A549 (cell line): Measurements from ENCODE around the gene ZNF830. TPM values are rescaled to one million over a fixed set of nuclear protein-coding genes. Genes with fewer than 3 reads are reported as not detected.

Source experiments
- ATAC-seq, 2 experiments: fragments of 200-7000 bp in 1 of 2; fragments of >200 bp in 1 of 2; cut with Nextera tagmentation in 1 of 2; cut with Tn5 transposase in 1 of 2; 3 replicates each; pipeline versions ENCODE4 v1.8.0 to v1.9.1; 2018 to 2020; ENCODE audit warnings: mild to moderate bottlenecking in 1 of 2, moderate library complexity in 1 of 2
- CTCF ChIA-PET: fragments of 300-600 bp; sonication (Branson Sonifier 250); formaldehyde crosslinking; extraction: SDS; loops from one replicate; lab custom pipeline; 2021; ENCODE audit warnings: antibody characterized with exemption, inconsistent platforms; lab: Yijun Ruan, JAX
- POLR2A ChIA-PET: fragments of 350-600 bp; formaldehyde crosslinking; extraction: SDS; loops from one replicate; lab custom pipeline; 2021; ENCODE audit warnings: antibody characterized with exemption, inconsistent platforms; lab: Yijun Ruan, JAX
- DNase-seq, 2 experiments: peaks; one replicate each; pipeline versions ENCODE4 v3.0.0 to v3.0.0-alpha.2; 2011 to 2016; ENCODE audit warnings: low read depth in 1 of 2, low spot score in 1 of 2
- FAIRE-seq: peaks from 2 replicates; lab custom pipeline; 2011; peaks lifted over from hg19 to GRCh38; lab: Jason Lieb, UNC
- H3K27ac ChIP-seq, 2 experiments: fragments of >200 bp; sonication (Bioruptor Twin); formaldehyde crosslinking; 3 replicates each; pipeline ENCODE4 v1.5.1; 2016 to 2017
- H3K4me1 ChIP-seq: fragments of >200 bp; sonication (Bioruptor Twin); formaldehyde crosslinking; 3 replicates; pipeline ENCODE4 v1.6.1; 2016
- H3K4me2 ChIP-seq: fragments of >200 bp; sonication (Bioruptor Twin); formaldehyde crosslinking; 3 replicates; pipeline ENCODE4 v1.6.1; 2016
- H3K4me3 ChIP-seq: fragments of >200 bp; sonication (Bioruptor Twin); formaldehyde crosslinking; 3 replicates; pipeline ENCODE4 v1.5.1; 2016
- H3K9me3 ChIP-seq: fragments of >200 bp; sonication (Bioruptor Twin); formaldehyde crosslinking; 3 replicates; pipeline ENCODE4 v1.6.1; 2016
- BCL3 ChIP-seq: fragments of >200 bp; sonication (Bioruptor Twin); formaldehyde crosslinking; IDR thresholded peaks from 3 replicates; pipeline ENCODE4 v1.6.1; 2016
- CBX2 ChIP-seq: fragments of 200-600 bp; sonication (generic); IDR thresholded peaks from 2 replicates; pipeline ENCODE4 v1.6.1; 2016; ENCODE audit warnings: low read depth, mild to moderate bottlenecking, borderline replicate concordance
- CHD2 ChIP-seq: fragments of 150-350 bp; IDR thresholded peaks from 2 replicates; pipeline ENCODE4 v1.6.1; 2014; ENCODE audit warnings: low read length; ENCODE audit not compliant: partially characterized antibody
- CTCF ChIP-seq: fragments of >200 bp; sonication (Bioruptor Twin); formaldehyde crosslinking; IDR thresholded peaks from 3 replicates; pipeline ENCODE4 v1.5.1; 2016
- EHF ChIP-seq: fragments of 250-450 bp; sonication (Bioruptor Pico); IDR thresholded peaks from 2 replicates; pipeline ENCODE4 v1.5.0; 2020; ENCODE audit warnings: mild to moderate bottlenecking
- FOXS1 ChIP-seq: fragments of 250-450 bp; sonication (Bioruptor Pico); IDR thresholded peaks from 2 replicates; pipeline ENCODE4 v1.5.0; 2020; ENCODE audit warnings: mild to moderate bottlenecking, moderate library complexity
- HOXB13 ChIP-seq: fragments of 250-450 bp; sonication (Bioruptor Pico); IDR thresholded peaks from 2 replicates; pipeline ENCODE4 v1.5.0; 2020; ENCODE audit warnings: low read depth, mild to moderate bottlenecking, moderate library complexity
- JUN ChIP-seq, 2 experiments: fragments of >200 bp; sonication (Bioruptor Twin); formaldehyde crosslinking; IDR thresholded peaks; 2 replicates in 1 of 2; 3 replicates in 1 of 2; pipeline ENCODE4 v1.6.1; 2016 to 2017
- JUNB ChIP-seq: fragments of >200 bp; sonication (Bioruptor Twin); formaldehyde crosslinking; IDR thresholded peaks from 2 replicates; pipeline ENCODE4 v1.6.1; 2016
- MYC ChIP-seq: IDR thresholded peaks from 2 replicates; pipeline ENCODE4 v1.6.1; 2012; ENCODE audit warnings: mild to moderate bottlenecking, inconsistent platforms, low read length, improper control_type of control experiment, borderline replicate concordance
- NFE2L2 ChIP-seq: fragments of 150-350 bp; conservative IDR thresholded peaks from 2 replicates; pipeline ENCODE4 v1.6.1; 2014; ENCODE audit warnings: low read length
- NR3C1 ChIP-seq: fragments of >200 bp; sonication (Bioruptor Twin); formaldehyde crosslinking; IDR thresholded peaks from 3 replicates; pipeline ENCODE4 v1.6.1; 2017
- PHF8 ChIP-seq: fragments of 200-600 bp; sonication (generic); IDR thresholded peaks from 2 replicates; pipeline ENCODE4 v1.6.1; 2016; ENCODE audit warnings: low read depth, mild to moderate bottlenecking, antibody characterized with exemption, moderate library complexity, borderline replicate concordance
- POLR2A ChIP-seq: IDR thresholded peaks from 2 replicates; pipeline ENCODE4 v1.6.1; 2012; ENCODE audit warnings: mild to moderate bottlenecking, low read length
- RCOR1 ChIP-seq: fragments of 150-350 bp; IDR thresholded peaks from 2 replicates; pipeline ENCODE4 v1.6.1; 2014; ENCODE audit warnings: antibody characterized with exemption, low read length, low read depth
- TFCP2L1 ChIP-seq: fragments of 250-450 bp; sonication (Bioruptor Pico); IDR thresholded peaks from 2 replicates; pipeline ENCODE4 v1.5.0; 2021; ENCODE audit warnings: mild to moderate bottlenecking
- TP53 ChIP-seq: fragments of 250-450 bp; sonication (Bioruptor Pico); IDR thresholded peaks from 2 replicates; pipeline ENCODE4 v1.5.0; 2021; ENCODE audit warnings: mild to moderate bottlenecking, moderate library complexity
- ZC3H11A ChIP-seq: fragments of 450-650 bp; IDR thresholded peaks from 2 replicates; pipeline ENCODE4 v1.6.1; 2014; ENCODE audit warnings: antibody characterized with exemption, mild to moderate bottlenecking
- ZSCAN20 ChIP-seq: fragments of 250-450 bp; sonication (Bioruptor Pico); IDR thresholded peaks from 2 replicates; pipeline ENCODE4 v1.8.0; 2022; ENCODE audit warnings: mild to moderate bottlenecking, moderate library complexity
- WGBS: methylation state at CpG from one replicate; pipeline ENCODE4 v1.1.6; 2017; ENCODE audit errors: missing lambda C conversion rate; 5-methylcytosine and 5-hydroxymethylcytosine counted together
- polyA plus RNA-seq, 4 experiments: library from polyadenylated mRNA; depleted of rRNA in 3 of 4; stranded (reverse); fragments of >200 nt; fragmentation: RNase III in 1 of 4; extraction: RNeasy Plus Mini Kit Qiagen cat#74134 plus additional on column Dnase treatment in 1 of 4; gene quantifications; 2 replicates in 3 of 4; 3 replicates in 1 of 4; pipeline ENCODE4 v1.2.3, GENCODE V29; 2011 to 2017
- TF ChIP-seq, protein P1 (sequence below): fragments of 250-450 bp; sonication (Bioruptor Pico); IDR thresholded peaks from 2 replicates; pipeline ENCODE4 v1.5.0; 2021; ENCODE audit warnings: mild to moderate bottlenecking, moderate library complexity, borderline replicate concordance
- TF ChIP-seq, protein P2 (sequence below): fragments of 200-600 bp; sonication (generic); IDR thresholded peaks from 2 replicates; pipeline ENCODE4 v1.6.1; 2016; ENCODE audit warnings: antibody characterized with exemption, mild to moderate bottlenecking, moderate library complexity
- TF ChIP-seq, protein P3 (sequence below): IDR thresholded peaks from 2 replicates; pipeline ENCODE4 v1.6.1; 2012; ENCODE audit warnings: low read depth, borderline replicate concordance

Gene ZNF830
- polyA plus RNA-seq, 2 of the 4 experiments (the other 2 are of a cell fraction) = 20.0 to 21.2 TPM

DNA sequence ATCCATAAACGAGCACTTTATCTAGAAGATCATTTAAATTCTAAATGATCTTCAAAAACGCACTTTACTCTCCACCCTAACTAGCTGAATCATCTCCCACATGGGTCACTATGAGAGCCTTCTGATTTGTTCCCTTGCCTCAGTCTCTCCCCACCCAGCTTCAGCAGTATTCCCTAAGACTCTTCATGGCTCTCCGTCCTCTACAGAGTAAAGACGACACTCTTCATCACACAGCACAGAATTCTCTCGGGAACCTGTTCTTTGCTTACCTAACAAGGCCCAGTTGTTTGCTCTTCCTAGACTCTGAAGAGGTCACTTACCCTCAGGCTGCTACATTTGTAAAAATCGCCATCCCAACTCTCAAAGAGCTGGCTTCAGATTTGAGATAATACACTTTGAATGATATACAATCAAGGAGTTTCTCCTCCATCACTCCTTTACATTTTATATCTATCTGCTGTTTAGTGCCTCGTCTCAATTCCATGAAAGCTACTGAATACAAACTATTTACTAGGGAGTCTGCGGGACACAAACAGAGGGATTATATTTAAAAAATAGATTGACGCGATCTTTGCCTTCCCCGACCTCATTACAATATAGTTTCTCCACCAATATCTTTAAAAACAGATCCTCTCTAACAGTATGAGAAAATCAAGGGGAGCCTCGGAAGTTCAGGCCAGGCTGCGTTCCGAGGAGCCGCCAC is 18.5 kb downstream of the ZNF830 start:
- H3K4me2 ChIP-seq = peak overlapping the region; percentile 91
- FAIRE-seq (no peak), ATAC-seq (no peak; a peak in 1 of 6 replicates), DNase-seq (no peak)
- H3K9me3 ChIP-seq = no peaks in the 10 kb centered on the region
- POLR2A ChIA-PET = interaction anchor here (0.5 to 3.3 kb wide), 11 partner anchors 10 to 560 kb away, joined by 3 to 20 read pairs (median 5); partner anchors contain the start of genes CCT6B, RFFL and ZNF830
- peak overlapping the region; percentile 78 for H3K4me3 ChIP-seq
- CTCF ChIA-PET = interaction anchor here (0.7 to 7.5 kb wide), 10 partner anchors 12 to 560 kb away, joined by 3 to 43 read pairs (median 6); partner anchors contain the start of gene RAD51D
- H3K4me1 ChIP-seq = peaks cover 14% of the 10 kb centered on the region
- TF ChIP-seq, protein P1, sequence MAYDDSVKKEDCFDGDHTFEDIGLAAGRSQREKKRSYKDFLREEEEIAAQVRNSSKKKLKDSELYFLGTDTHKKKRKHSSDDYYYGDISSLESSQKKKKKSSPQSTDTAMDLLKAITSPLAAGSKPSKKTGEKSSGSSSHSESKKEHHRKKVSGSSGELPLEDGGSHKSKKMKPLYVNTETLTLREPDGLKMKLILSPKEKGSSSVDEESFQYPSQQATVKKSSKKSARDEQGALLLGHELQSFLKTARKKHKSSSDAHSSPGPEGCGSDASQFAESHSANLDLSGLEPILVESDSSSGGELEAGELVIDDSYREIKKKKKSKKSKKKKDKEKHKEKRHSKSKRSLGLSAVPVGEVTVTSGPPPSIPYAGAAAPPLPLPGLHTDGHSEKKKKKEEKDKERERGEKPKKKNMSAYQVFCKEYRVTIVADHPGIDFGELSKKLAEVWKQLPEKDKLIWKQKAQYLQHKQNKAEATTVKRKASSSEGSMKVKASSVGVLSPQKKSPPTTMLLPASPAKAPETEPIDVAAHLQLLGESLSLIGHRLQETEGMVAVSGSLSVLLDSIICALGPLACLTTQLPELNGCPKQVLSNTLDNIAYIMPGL (CRISPR knock-in tag) = no peak
- no peak for TF ChIP-seq MYC
- no peak for TF ChIP-seq ZC3H11A
- no peak for TF ChIP-seq EHF (CRISPR knock-in tag)
- TF ChIP-seq NR3C1 = no peak
- TF ChIP-seq TFCP2L1 (CRISPR knock-in tag) = no peak
- TF ChIP-seq, protein P2, sequence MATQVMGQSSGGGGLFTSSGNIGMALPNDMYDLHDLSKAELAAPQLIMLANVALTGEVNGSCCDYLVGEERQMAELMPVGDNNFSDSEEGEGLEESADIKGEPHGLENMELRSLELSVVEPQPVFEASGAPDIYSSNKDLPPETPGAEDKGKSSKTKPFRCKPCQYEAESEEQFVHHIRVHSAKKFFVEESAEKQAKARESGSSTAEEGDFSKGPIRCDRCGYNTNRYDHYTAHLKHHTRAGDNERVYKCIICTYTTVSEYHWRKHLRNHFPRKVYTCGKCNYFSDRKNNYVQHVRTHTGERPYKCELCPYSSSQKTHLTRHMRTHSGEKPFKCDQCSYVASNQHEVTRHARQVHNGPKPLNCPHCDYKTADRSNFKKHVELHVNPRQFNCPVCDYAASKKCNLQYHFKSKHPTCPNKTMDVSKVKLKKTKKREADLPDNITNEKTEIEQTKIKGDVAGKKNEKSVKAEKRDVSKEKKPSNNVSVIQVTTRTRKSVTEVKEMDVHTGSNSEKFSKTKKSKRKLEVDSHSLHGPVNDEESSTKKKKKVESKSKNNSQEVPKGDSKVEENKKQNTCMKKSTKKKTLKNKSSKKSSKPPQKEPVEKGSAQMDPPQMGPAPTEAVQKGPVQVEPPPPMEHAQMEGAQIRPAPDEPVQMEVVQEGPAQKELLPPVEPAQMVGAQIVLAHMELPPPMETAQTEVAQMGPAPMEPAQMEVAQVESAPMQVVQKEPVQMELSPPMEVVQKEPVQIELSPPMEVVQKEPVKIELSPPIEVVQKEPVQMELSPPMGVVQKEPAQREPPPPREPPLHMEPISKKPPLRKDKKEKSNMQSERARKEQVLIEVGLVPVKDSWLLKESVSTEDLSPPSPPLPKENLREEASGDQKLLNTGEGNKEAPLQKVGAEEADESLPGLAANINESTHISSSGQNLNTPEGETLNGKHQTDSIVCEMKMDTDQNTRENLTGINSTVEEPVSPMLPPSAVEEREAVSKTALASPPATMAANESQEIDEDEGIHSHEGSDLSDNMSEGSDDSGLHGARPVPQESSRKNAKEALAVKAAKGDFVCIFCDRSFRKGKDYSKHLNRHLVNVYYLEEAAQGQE = no peak; the same call in 1 of the 2 replicates
- 0 out of 5 replicates have a peak, but pooled peaks of 1 of the 2 experiments have one; percentile 29 for TF ChIP-seq JUN (IDR thresholded peaks at IDR 0.05)
- TF ChIP-seq FOXS1 (CRISPR knock-in tag) = no peak
- TF ChIP-seq PHF8 = peak; percentile 94
- WGBS = 19% methylated on average over 15 of the region's 15 CpGs
- H3K27ac ChIP-seq = peak overlapping the region; percentile 94 to 97

DNA sequence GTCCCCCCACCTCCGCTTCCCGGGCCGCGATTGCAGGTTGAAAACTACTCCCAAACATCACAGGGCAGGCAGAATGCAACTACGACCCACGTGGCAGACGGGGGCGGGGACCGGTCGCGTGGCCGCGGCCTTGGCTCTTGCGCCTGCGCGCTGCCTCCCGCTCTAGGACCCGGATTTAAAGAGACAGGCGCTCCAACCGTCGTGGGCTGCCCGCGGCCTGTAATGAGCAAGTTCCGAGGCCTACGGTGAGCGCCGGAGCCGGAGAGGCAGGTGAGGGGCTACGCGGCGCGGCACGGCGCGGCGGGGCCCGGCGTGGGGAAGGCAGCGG is 19.0 kb downstream of the ZNF830 start, which contains the start of gene LIG3:
Gene LIG3 (plus strand): TSS at position 160 of the 328 bp plus-strand sequence. CDS start 2,494 bp downstream, outside the sequence.
- POLR2A ChIA-PET = interaction anchor here (0.5 to 3.3 kb wide), 16 partner anchors 10 to 810 kb away, joined by 3 to 20 read pairs (median 5); partner anchors contain the start of genes CCT6B, RFFL, UNC45B and ZNF830
- FAIRE-seq = no peak
- peak within 1 kb of the TSS; percentile 91 for H3K4me2 ChIP-seq
- H3K4me1 ChIP-seq = peaks cover 14% of the 10 kb centered on the region
- H3K27ac ChIP-seq = peak within 1 kb of the TSS; percentile 94 to 97
- peak; percentile 83 to 89 for ATAC-seq
- H3K4me3 ChIP-seq = peak within 1 kb of the TSS; percentile 78
- CTCF ChIA-PET = interaction anchor here (0.7 to 7.5 kb wide), 11 partner anchors 11 to 560 kb away, joined by 3 to 43 read pairs (median 5); partner anchors contain the start of gene RAD51D
- DNase-seq = peak; percentile 95 to 98
- 0% methylated on average over 24 of the region's 39 CpGs for WGBS
- H3K9me3 ChIP-seq = no peaks in the 10 kb centered on the region
- TF ChIP-seq JUN (IDR thresholded peaks at IDR 0.05) = no peak; a peak in 1 of 5 replicates
- peak; percentile 85 for TF ChIP-seq POLR2A
- TF ChIP-seq, protein P3, sequence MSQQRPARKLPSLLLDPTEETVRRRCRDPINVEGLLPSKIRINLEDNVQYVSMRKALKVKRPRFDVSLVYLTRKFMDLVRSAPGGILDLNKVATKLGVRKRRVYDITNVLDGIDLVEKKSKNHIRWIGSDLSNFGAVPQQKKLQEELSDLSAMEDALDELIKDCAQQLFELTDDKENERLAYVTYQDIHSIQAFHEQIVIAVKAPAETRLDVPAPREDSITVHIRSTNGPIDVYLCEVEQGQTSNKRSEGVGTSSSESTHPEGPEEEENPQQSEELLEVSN = peak; percentile 88
- TF ChIP-seq, protein P2 = no peak
- peak; percentile 99 for TF ChIP-seq MYC
- TF ChIP-seq RCOR1 = no peak
- TF ChIP-seq TP53 (CRISPR knock-in tag) = no peak
- no peak for TF ChIP-seq CBX2
- no peak for TF ChIP-seq HOXB13 (CRISPR knock-in tag)
- TF ChIP-seq ZSCAN20 (CRISPR knock-in tag) = no peak
- no peak for TF ChIP-seq BCL3
- TF ChIP-seq JUNB = no peak
- no peak for TF ChIP-seq NFE2L2
- no peak for TF ChIP-seq CHD2
- TF ChIP-seq CTCF = no peak
